GM18526 (cell line): ENCODE data around the gene KCNH8.

Source experiments
- POLR2A ChIP-seq: IDR thresholded peaks from 3 replicates; pipeline ENCODE4 v1.6.1; 2011; ENCODE audit not compliant: insufficient read length; ENCODE audit errors: extremely low read depth

The KCNH8 gene

GRCh38 chr3:19547665-19548464, 399.6 kb downstream of the KCNH8 start:
- TF ChIP-seq POLR2A, result no peak

GRCh38 chr3:19559724-19560442, 411.6 kb downstream of the KCNH8 start:
- no peak for TF ChIP-seq POLR2A

GRCh38 chr3:19573644-19574043, 425.3 kb downstream of the KCNH8 start:
- no peak for TF ChIP-seq POLR2A

GRCh38 chr3:19574268-19574667, 426.0 kb downstream of the KCNH8 start:
- no peak for TF ChIP-seq POLR2A

- TF ChIP-seq POLR2A, result no peak
Observed at GRCh38 chr3:19576343-19576742, 428.0 kb downstream of the KCNH8 start.
